ENCODE results near the gene DBP. TPM values are rescaled to one million over a fixed set of nuclear protein-coding genes. Genes with fewer than 3 reads are reported as not detected.

The DBP gene
- total and polyA plus RNA-seq, 2 of the 13 experiments (the other 11 are each of a cell fraction or from before 2014, with no cell fraction given) = 1.7 to 5.8 TPM

DNA sequence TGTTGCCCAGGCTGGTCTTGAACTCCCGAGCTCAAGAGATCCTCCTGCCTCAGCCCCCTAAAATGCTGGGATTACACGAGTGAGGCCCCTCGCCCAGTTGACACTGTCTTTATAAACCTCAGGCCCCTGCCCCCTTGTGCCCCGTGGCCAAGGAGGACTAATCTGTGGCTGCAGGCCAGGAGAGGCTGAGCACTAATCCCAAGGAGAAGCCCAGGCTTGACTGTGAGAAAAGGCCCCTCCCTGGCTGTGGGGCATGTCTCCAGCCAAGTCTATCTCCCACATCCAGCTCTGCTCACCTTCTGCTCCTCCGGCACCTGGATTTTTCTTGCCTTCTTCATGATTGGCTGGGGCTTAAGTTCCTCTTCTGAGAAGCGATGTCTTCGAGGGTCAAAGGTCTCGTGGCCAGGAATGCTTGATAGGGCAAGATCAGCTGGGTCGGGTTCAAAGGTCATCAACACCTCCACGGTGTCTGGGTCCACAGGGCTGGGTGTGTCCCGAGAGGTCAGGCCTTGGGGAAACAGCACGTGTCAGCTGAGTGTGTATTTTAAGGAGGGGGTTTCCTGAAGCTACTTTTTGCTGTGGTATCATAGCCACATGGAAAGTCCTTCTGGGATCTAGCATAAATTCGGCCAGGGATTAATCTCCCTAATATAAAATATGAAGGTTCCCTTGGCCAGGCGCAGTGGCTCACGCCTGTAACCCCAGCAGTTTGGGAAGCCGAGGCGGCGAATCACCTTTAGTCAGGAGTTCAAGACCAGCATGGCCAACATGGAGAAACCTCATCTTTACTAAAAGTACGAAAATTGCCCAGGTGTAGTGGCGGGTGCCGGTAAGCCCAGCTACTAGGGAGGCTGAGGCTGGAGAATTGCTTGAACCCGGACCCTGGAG is 3.8 kb downstream of the DBP start (continued):
- TF ChIP-seq, protein P1, sequence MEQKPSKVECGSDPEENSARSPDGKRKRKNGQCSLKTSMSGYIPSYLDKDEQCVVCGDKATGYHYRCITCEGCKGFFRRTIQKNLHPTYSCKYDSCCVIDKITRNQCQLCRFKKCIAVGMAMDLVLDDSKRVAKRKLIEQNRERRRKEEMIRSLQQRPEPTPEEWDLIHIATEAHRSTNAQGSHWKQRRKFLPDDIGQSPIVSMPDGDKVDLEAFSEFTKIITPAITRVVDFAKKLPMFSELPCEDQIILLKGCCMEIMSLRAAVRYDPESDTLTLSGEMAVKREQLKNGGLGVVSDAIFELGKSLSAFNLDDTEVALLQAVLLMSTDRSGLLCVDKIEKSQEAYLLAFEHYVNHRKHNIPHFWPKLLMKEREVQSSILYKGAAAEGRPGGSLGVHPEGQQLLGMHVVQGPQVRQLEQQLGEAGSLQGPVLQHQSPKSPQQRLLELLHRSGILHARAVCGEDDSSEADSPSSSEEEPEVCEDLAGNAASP (CRISPR knock-in tag; IDR thresholded peaks at IDR 0.05; ENCODE audit: borderline replicate concordance) = 0 out of 2 replicates have a peak, but pooled peaks have one; percentile 28
- TF ChIP-seq SALL1 (CRISPR knock-in tag; IDR thresholded peaks at IDR 0.05) (no peak), GATA4 (IDR thresholded peaks at IDR 0.05; ENCODE audit: borderline replicate concordance, low read depth) (no peak), NR2C2 (CRISPR knock-in tag; IDR thresholded peaks at IDR 0.05; ENCODE audit: borderline replicate concordance) (peak; percentile 77), HMGA1 (CRISPR knock-in tag; conservative IDR thresholded peaks at IDR 0.05) (no peak), POLR2G (IDR thresholded peaks at IDR 0.05; ENCODE audit: low read depth, low read length) (0 out of 2 replicates have a peak, but pooled peaks have one; percentile 21), TFAP4 (IDR thresholded peaks at IDR 0.05; ENCODE audit: borderline replicate concordance, low read depth) (peak; percentile 85; the same call in 1 of the 2 replicates), NR2F1 (CRISPR knock-in tag; IDR thresholded peaks at IDR 0.05) (peak; percentile 58 to 63; a peak in 2 of 4 replicates), NCOR1 (IDR thresholded peaks at IDR 0.05; ENCODE audit: borderline replicate concordance, low read length) (peak; percentile 47; the same call in 1 of the 2 replicates)
- TF ChIP-seq, protein P2, sequence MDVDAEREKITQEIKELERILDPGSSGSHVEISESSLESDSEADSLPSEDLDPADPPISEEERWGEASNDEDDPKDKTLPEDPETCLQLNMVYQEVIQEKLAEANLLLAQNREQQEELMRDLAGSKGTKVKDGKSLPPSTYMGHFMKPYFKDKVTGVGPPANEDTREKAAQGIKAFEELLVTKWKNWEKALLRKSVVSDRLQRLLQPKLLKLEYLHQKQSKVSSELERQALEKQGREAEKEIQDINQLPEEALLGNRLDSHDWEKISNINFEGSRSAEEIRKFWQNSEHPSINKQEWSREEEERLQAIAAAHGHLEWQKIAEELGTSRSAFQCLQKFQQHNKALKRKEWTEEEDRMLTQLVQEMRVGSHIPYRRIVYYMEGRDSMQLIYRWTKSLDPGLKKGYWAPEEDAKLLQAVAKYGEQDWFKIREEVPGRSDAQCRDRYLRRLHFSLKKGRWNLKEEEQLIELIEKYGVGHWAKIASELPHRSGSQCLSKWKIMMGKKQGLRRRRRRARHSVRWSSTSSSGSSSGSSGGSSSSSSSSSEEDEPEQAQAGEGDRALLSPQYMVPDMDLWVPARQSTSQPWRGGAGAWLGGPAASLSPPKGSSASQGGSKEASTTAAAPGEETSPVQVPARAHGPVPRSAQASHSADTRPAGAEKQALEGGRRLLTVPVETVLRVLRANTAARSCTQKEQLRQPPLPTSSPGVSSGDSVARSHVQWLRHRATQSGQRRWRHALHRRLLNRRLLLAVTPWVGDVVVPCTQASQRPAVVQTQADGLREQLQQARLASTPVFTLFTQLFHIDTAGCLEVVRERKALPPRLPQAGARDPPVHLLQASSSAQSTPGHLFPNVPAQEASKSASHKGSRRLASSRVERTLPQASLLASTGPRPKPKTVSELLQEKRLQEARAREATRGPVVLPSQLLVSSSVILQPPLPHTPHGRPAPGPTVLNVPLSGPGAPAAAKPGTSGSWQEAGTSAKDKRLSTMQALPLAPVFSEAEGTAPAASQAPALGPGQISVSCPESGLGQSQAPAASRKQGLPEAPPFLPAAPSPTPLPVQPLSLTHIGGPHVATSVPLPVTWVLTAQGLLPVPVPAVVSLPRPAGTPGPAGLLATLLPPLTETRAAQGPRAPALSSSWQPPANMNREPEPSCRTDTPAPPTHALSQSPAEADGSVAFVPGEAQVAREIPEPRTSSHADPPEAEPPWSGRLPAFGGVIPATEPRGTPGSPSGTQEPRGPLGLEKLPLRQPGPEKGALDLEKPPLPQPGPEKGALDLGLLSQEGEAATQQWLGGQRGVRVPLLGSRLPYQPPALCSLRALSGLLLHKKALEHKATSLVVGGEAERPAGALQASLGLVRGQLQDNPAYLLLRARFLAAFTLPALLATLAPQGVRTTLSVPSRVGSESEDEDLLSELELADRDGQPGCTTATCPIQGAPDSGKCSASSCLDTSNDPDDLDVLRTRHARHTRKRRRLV (CRISPR knock-in tag; IDR thresholded peaks at IDR 0.05) = no peak
- TF ChIP-seq, protein P3, sequence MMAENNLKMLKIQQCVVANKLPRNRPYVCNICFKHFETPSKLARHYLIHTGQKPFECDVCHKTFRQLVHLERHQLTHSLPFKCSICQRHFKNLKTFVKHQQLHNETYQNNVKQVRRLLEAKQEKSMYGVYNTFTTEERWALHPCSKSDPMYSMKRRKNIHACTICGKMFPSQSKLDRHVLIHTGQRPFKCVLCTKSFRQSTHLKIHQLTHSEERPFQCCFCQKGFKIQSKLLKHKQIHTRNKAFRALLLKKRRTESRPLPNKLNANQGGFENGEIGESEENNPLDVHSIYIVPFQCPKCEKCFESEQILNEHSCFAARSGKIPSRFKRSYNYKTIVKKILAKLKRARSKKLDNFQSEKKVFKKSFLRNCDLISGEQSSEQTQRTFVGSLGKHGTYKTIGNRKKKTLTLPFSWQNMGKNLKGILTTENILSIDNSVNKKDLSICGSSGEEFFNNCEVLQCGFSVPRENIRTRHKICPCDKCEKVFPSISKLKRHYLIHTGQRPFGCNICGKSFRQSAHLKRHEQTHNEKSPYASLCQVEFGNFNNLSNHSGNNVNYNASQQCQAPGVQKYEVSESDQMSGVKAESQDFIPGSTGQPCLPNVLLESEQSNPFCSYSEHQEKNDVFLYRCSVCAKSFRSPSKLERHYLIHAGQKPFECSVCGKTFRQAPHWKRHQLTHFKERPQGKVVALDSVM (CRISPR knock-in tag; IDR thresholded peaks at IDR 0.05) = peak; percentile 61; the same call in 1 of the 2 replicates
- TF ChIP-seq, protein P4, sequence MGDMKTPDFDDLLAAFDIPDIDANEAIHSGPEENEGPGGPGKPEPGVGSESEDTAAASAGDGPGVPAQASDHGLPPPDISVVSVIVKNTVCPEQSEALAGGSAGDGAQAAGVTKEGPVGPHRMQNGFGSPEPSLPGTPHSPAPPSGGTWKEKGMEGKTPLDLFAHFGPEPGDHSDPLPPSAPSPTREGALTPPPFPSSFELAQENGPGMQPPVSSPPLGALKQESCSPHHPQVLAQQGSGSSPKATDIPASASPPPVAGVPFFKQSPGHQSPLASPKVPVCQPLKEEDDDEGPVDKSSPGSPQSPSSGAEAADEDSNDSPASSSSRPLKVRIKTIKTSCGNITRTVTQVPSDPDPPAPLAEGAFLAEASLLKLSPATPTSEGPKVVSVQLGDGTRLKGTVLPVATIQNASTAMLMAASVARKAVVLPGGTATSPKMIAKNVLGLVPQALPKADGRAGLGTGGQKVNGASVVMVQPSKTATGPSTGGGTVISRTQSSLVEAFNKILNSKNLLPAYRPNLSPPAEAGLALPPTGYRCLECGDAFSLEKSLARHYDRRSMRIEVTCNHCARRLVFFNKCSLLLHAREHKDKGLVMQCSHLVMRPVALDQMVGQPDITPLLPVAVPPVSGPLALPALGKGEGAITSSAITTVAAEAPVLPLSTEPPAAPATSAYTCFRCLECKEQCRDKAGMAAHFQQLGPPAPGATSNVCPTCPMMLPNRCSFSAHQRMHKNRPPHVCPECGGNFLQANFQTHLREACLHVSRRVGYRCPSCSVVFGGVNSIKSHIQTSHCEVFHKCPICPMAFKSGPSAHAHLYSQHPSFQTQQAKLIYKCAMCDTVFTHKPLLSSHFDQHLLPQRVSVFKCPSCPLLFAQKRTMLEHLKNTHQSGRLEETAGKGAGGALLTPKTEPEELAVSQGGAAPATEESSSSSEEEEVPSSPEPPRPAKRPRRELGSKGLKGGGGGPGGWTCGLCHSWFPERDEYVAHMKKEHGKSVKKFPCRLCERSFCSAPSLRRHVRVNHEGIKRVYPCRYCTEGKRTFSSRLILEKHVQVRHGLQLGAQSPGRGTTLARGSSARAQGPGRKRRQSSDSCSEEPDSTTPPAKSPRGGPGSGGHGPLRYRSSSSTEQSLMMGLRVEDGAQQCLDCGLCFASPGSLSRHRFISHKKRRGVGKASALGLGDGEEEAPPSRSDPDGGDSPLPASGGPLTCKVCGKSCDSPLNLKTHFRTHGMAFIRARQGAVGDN (CRISPR knock-in tag; IDR thresholded peaks at IDR 0.05) = peak; percentile 25

All from HepG2 (cell line).